ENCODE results near the gene WAC.

Gene WAC

DNA sequence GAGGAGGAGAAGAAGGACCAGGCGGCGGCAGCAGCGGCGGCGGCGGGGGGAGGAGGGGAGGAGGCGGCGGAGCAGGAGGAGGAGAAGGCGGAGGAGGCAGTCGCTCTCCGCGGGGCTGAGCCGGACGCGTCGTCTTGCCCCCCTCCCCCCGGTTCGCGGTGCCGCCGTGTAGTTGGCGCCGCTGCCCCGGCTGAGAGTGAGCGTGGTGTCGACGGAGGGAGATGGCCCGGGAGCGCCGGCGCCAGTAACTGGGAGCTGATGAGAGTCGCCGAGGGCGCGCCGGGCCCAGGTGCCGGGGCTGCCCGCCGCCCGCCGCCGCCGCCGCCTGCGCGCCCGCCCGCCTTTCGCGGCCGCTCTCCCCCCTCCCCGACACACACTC is 257 bp downstream of the WAC start:
- H3K4me1 ChIP-seq (ENCODE audit: control insufficient read depth, insufficient read depth, low read length, unreplicated experiment): peaks cover 31% of the 10 kb centered on the region
- peaks cover 43% of the 10 kb centered on the region for H3K36me3 ChIP-seq (ENCODE audit: insufficient read depth, low read length)
- peak overlapping the region; percentile 92 for H3K27ac ChIP-seq (ENCODE audit: low read depth, low read length)
- peak overlapping the region; percentile 51 for H2AFZ ChIP-seq (ENCODE audit: low read length, unreplicated experiment)
- H3K27me3 ChIP-seq (ENCODE audit: insufficient read depth, low read length): no peaks in the 10 kb centered on the region
- peak overlapping the region; percentile 92 for H3K4me3 ChIP-seq (ENCODE audit: low read depth, low read length)
- H3K79me2 ChIP-seq (ENCODE audit: control insufficient read depth, insufficient read depth, low read length, unreplicated experiment): peaks cover 90% of the 10 kb centered on the region

DNA sequence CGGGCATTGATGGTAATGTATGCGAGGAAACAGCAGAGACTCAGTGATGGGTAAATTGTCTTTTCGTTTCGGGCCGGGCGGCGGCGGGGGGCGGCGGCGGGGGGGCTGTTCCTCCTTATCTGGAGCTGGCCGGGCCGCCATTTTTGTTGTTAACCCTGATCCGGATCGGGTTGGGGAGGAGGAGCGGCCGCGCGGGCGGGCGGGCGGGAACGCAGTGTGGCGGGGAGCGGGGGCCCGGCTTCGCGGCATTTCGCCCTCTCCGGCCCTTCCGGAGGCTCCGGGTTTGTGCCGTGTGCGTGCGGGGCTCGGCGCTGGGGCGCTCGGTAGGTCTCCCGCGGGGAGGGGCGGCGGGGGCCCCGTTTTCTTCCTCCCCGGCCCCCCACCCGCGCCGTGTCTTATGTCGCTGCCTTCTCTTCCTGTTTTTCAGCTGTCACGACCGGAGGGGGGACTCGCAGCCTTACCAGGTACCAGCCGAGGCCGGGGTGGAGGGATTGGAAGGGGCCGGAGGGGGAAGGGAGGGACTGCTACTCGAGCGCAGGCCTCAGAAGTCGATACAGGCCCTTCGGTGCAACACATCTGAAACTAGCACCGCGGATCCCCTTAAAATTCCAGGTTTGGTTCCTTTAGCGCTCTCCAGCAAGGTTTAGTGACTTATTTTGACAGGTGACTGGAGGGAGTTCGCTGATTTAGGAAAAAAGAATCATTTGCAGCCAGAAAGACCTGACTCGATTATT is 820 bp downstream of the WAC start:
- peaks cover 31% of the 10 kb centered on the region for H3K4me1 ChIP-seq (ENCODE audit: control insufficient read depth, insufficient read depth, low read length, unreplicated experiment)
- peak overlapping the region; percentile 92 for H3K4me3 ChIP-seq (ENCODE audit: low read depth, low read length)
- peaks cover 43% of the 10 kb centered on the region for H3K36me3 ChIP-seq (ENCODE audit: insufficient read depth, low read length)
- peak overlapping the region; percentile 51 for H2AFZ ChIP-seq (ENCODE audit: low read length, unreplicated experiment)
- peak overlapping the region; percentile 92 for H3K27ac ChIP-seq (ENCODE audit: low read depth, low read length)
- H3K27me3 ChIP-seq (ENCODE audit: insufficient read depth, low read length): no peaks in the 10 kb centered on the region
- peaks cover 89% of the 10 kb centered on the region for H3K79me2 ChIP-seq (ENCODE audit: control insufficient read depth, insufficient read depth, low read length, unreplicated experiment)

DNA sequence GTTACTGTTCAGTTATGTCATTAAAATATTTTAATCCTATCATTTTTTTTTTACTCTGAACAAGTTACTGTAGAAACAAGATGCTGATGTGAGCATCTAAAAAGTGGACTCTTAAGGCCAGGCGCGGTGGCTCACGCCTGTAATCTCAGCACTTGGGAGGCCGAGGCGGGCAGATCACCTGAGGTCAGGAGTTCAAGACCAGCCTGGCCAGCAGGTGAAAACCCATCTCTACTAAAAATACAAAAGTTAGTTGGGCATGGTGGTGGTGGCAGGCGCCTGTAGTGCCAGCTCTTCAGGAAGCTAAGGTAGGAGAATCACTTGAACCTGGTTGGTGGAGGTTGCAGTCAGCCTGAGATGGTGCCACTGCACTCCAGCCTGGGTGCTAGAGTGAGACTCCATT is 2.9 kb downstream of the WAC start:
- no peak overlapping the region for H2AFZ ChIP-seq (ENCODE audit: low read length, unreplicated experiment)
- peak overlapping the region; percentile 25; the same call in 1 of the 2 replicates for H3K4me3 ChIP-seq (ENCODE audit: low read depth, low read length)
- peaks cover 57% of the 10 kb centered on the region for H3K36me3 ChIP-seq (ENCODE audit: insufficient read depth, low read length)
- H3K4me1 ChIP-seq (ENCODE audit: control insufficient read depth, insufficient read depth, low read length, unreplicated experiment): peaks cover 28% of the 10 kb centered on the region
- peaks cover 85% of the 10 kb centered on the region for H3K79me2 ChIP-seq (ENCODE audit: control insufficient read depth, insufficient read depth, low read length, unreplicated experiment)
- no peaks in the 10 kb centered on the region for H3K27me3 ChIP-seq (ENCODE audit: insufficient read depth, low read length)
- H3K27ac ChIP-seq (ENCODE audit: low read depth, low read length): no peak overlapping the region

DNA sequence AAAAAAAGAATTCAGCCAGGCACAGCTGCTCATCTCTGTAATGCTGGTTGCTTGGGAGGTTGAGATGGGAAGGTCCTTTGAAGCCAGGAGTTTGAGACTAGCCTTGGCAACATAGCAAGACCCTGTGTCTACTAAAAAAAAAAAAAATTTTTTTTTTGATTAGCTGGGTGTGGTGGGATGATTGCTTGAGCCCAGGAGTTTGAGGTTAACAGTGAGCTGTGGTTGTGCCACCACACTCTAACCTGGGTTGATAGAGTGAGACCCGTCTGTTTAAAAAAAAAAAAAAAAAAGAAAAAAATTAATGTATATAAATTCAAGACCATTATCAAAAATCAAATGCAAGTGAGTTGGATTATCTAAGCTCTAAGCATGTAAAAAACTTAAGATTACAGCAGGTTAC is 5.7 kb downstream of the WAC start:
- no peak overlapping the region for H3K27ac ChIP-seq (ENCODE audit: low read depth, low read length)
- no peak overlapping the region for H3K4me3 ChIP-seq (ENCODE audit: low read depth, low read length)
- H3K36me3 ChIP-seq (ENCODE audit: insufficient read depth, low read length): peaks cover 73% of the 10 kb centered on the region
- no peak overlapping the region for H2AFZ ChIP-seq (ENCODE audit: low read length, unreplicated experiment)
- no peaks in the 10 kb centered on the region for H3K27me3 ChIP-seq (ENCODE audit: insufficient read depth, low read length)
- peaks cover 93% of the 10 kb centered on the region for H3K79me2 ChIP-seq (ENCODE audit: control insufficient read depth, insufficient read depth, low read length, unreplicated experiment)
- peaks cover 21% of the 10 kb centered on the region for H3K4me1 ChIP-seq (ENCODE audit: control insufficient read depth, insufficient read depth, low read length, unreplicated experiment)

GRCh38 chr10:28540145-28540544 is 7.2 kb downstream of the WAC start:
- H3K79me2 ChIP-seq (ENCODE audit: control insufficient read depth, insufficient read depth, low read length, unreplicated experiment): peaks cover 93% of the 10 kb centered on the region
- peaks cover 14% of the 10 kb centered on the region for H3K4me1 ChIP-seq (ENCODE audit: control insufficient read depth, insufficient read depth, low read length, unreplicated experiment)
- H3K27me3 ChIP-seq (ENCODE audit: insufficient read depth, low read length): no peaks in the 10 kb centered on the region
- no peak overlapping the region for H3K27ac ChIP-seq (ENCODE audit: low read depth, low read length)
- no peak overlapping the region for H2AFZ ChIP-seq (ENCODE audit: low read length, unreplicated experiment)
- H3K36me3 ChIP-seq (ENCODE audit: insufficient read depth, low read length): peaks cover 66% of the 10 kb centered on the region
- H3K4me3 ChIP-seq (ENCODE audit: low read depth, low read length): no peak overlapping the region

DNA sequence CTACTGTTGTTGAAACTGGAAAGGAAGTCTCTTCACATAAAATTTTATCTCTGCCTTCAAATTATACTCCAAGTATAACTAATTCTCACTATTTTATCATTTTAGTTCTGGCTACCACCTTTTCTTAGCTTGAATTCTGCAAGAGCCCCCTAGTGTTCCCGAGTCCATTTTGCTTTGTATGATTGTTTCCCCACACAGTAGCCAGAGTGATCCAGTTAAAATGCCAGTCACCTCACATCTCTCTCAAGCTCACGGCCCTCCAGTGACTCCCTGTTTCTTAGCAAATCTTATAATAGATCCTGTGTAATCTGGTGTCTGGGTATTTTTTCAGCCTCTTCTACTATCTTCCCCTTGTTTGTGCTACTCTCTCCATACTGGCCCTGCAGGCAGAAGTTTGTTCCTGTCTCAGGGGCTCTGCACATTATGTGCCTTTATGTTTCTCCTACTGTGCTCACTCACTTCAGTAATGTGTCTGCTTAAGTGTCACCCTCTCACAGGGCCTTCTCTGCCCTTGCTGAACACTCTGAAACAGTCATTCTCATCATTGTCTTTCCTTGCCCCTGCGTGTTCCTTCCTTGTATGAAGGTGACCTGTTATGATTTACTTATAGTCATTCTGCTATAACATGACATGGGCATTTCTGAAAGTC is 8.9 kb downstream of the WAC start:
- no peaks in the 10 kb centered on the region for H3K27me3 ChIP-seq (ENCODE audit: insufficient read depth, low read length)
- H3K4me3 ChIP-seq (ENCODE audit: low read depth, low read length): no peak overlapping the region
- peaks cover 91% of the 10 kb centered on the region for H3K79me2 ChIP-seq (ENCODE audit: control insufficient read depth, insufficient read depth, low read length, unreplicated experiment)
- no peak overlapping the region for H3K27ac ChIP-seq (ENCODE audit: low read depth, low read length)
- H3K36me3 ChIP-seq (ENCODE audit: insufficient read depth, low read length): peaks cover 57% of the 10 kb centered on the region
- H3K4me1 ChIP-seq (ENCODE audit: control insufficient read depth, insufficient read depth, low read length, unreplicated experiment): peaks cover 3% of the 10 kb centered on the region
- no peak overlapping the region for H2AFZ ChIP-seq (ENCODE audit: low read length, unreplicated experiment)

- H3K4me1 ChIP-seq (ENCODE audit: control insufficient read depth, insufficient read depth, low read length, unreplicated experiment): peaks cover 3% of the 10 kb centered on the region
- H2AFZ ChIP-seq (ENCODE audit: low read length, unreplicated experiment): no peak overlapping the region
- no peak overlapping the region for H3K4me3 ChIP-seq (ENCODE audit: low read depth, low read length)
- no peaks in the 10 kb centered on the region for H3K27me3 ChIP-seq (ENCODE audit: insufficient read depth, low read length)
- no peak overlapping the region for H3K27ac ChIP-seq (ENCODE audit: low read depth, low read length)
- peaks cover 90% of the 10 kb centered on the region for H3K79me2 ChIP-seq (ENCODE audit: control insufficient read depth, insufficient read depth, low read length, unreplicated experiment)
- peaks cover 48% of the 10 kb centered on the region for H3K36me3 ChIP-seq (ENCODE audit: insufficient read depth, low read length)
Observed at GRCh38 chr10:28542728-28543127, 9.8 kb downstream of the WAC start.

- Histone ChIP-seq H3K27me3 (ENCODE audit: insufficient read depth, low read length) (no peaks in the 10 kb centered on the region), H3K4me3 (ENCODE audit: low read depth, low read length) (no peak overlapping the region), H2AFZ (ENCODE audit: low read length, unreplicated experiment) (no peak overlapping the region), H3K27ac (ENCODE audit: low read depth, low read length) (no peak overlapping the region), H3K79me2 (ENCODE audit: control insufficient read depth, insufficient read depth, low read length, unreplicated experiment) (peaks cover 92% of the 10 kb centered on the region), H3K4me1 (ENCODE audit: control insufficient read depth, insufficient read depth, low read length, unreplicated experiment) (peaks cover 6% of the 10 kb centered on the region), H3K36me3 (ENCODE audit: insufficient read depth, low read length) (peaks cover 47% of the 10 kb centered on the region)
Observed at GRCh38 chr10:28544058-28544457, 11.1 kb downstream of the WAC start.

DNA sequence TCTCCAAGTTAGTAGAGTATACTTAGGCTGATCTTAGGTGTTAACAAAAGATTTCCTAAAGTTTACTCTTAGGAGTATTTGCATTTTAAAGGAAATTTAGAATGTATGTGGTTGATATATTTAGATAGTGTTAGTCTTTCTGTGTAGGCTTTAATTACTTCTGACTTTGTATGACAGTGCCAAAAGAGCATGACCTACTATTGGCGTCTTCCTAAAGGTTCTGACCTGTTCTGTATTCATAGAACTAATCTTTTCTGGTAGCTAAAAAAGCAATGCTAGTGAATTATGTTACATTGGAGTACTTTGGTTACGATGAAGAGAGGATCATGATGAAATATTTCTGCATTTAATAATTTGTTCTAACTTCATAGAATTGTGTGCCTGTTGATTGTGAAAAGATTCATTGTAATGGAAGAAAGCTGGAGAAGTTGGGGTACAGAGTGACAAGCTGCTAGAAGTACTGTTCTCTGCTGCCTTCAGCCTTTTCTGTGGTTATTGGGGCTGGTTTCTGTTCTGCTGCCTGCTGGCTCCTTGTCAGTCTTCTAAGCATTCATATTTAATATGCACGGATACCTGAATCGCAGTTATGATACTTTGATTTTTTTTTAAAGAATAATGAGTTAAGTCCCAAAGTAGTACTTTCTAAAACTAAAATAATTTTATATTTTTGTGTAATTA is 13.2 kb downstream of the WAC start:
- H3K4me1 ChIP-seq (ENCODE audit: control insufficient read depth, insufficient read depth, low read length, unreplicated experiment): peaks cover 18% of the 10 kb centered on the region
- H2AFZ ChIP-seq (ENCODE audit: low read length, unreplicated experiment): no peak overlapping the region
- H3K4me3 ChIP-seq (ENCODE audit: low read depth, low read length): no peak overlapping the region
- H3K27ac ChIP-seq (ENCODE audit: low read depth, low read length): no peak overlapping the region
- H3K36me3 ChIP-seq (ENCODE audit: insufficient read depth, low read length): peaks cover 37% of the 10 kb centered on the region
- no peaks in the 10 kb centered on the region for H3K27me3 ChIP-seq (ENCODE audit: insufficient read depth, low read length)
- H3K79me2 ChIP-seq (ENCODE audit: control insufficient read depth, insufficient read depth, low read length, unreplicated experiment): peaks cover 94% of the 10 kb centered on the region

DNA sequence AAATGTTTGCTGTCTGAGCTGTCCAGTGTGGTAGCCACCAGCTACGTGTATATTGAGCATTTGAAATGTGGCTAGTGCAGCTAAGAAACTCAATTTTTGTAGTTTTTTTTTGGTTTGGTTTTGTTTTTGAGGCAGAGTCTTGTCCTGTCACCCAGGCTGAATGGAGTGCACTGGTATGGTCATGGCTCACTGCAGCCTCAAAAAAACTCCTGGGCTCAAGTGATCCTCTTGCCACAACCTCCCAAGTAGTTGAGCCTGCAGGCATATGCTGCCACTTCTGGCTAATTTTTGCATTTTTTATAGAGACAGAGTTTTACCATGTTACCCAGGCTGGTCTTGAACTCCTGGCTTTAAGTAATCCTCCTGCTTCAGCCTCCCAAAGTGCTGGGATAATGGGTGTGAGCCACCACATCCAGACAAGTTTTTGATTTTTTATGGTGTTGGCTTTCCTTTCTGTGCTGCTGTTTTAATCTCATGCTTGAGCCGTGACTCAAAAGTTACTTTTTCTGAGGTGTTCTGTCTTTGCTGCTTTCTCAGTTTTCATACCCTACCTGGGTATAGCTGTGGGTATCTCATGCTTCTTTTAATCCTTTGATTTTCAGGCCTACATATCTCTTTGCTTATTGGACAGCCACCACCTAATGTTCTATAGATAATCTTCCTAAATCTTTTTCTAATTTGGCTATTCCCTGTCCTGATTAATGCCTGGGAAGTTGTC is 16.0 kb downstream of the WAC start:
- Histone ChIP-seq H3K36me3 (ENCODE audit: insufficient read depth, low read length) (peaks cover 26% of the 10 kb centered on the region), H3K4me3 (ENCODE audit: low read depth, low read length) (no peak overlapping the region), H3K79me2 (ENCODE audit: control insufficient read depth, insufficient read depth, low read length, unreplicated experiment) (peaks cover 94% of the 10 kb centered on the region), H3K27ac (ENCODE audit: low read depth, low read length) (no peak overlapping the region), H3K27me3 (ENCODE audit: insufficient read depth, low read length) (no peaks in the 10 kb centered on the region), H2AFZ (ENCODE audit: low read length, unreplicated experiment) (no peak overlapping the region), H3K4me1 (ENCODE audit: control insufficient read depth, insufficient read depth, low read length, unreplicated experiment) (peaks cover 18% of the 10 kb centered on the region)

Data from ACC112 (cell line).